ENCODE measurements around the gene SIM1.

Gene SIM1

GRCh38 chr6:100464162-100464851 lies 414 bp downstream of the SIM1 start (continued):
- TF ChIP-seq, protein P1, sequence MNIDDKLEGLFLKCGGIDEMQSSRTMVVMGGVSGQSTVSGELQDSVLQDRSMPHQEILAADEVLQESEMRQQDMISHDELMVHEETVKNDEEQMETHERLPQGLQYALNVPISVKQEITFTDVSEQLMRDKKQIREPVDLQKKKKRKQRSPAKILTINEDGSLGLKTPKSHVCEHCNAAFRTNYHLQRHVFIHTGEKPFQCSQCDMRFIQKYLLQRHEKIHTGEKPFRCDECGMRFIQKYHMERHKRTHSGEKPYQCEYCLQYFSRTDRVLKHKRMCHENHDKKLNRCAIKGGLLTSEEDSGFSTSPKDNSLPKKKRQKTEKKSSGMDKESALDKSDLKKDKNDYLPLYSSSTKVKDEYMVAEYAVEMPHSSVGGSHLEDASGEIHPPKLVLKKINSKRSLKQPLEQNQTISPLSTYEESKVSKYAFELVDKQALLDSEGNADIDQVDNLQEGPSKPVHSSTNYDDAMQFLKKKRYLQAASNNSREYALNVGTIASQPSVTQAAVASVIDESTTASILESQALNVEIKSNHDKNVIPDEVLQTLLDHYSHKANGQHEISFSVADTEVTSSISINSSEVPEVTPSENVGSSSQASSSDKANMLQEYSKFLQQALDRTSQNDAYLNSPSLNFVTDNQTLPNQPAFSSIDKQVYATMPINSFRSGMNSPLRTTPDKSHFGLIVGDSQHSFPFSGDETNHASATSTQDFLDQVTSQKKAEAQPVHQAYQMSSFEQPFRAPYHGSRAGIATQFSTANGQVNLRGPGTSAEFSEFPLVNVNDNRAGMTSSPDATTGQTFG (tag by site-specific recombination; IDR thresholded peaks at IDR 0.05; ENCODE audit: borderline replicate concordance) = no peak
- no peak for TF ChIP-seq ZNF571 (tag by site-specific recombination; IDR thresholded peaks at IDR 0.05)
- no peak for TF ChIP-seq ZNF311 (tag by site-specific recombination; IDR thresholded peaks at IDR 0.05; ENCODE audit: borderline replicate concordance)
- TF ChIP-seq ZNF274 (IDR thresholded peaks at IDR 0.05; ENCODE audit: low read length) = no peak
- no peak for TF ChIP-seq ZNF274 (tag by site-specific recombination; IDR thresholded peaks at IDR 0.05; ENCODE audit: borderline replicate concordance)
- TF ChIP-seq PRDM2 (tag by site-specific recombination; IDR thresholded peaks at IDR 0.05; ENCODE audit: borderline replicate concordance) = no peak
- TF ChIP-seq IKZF3 (tag by site-specific recombination; IDR thresholded peaks at IDR 0.05) = peak; percentile 59
- no peak for TF ChIP-seq ZNF560 (tag by site-specific recombination; IDR thresholded peaks at IDR 0.05; ENCODE audit: borderline replicate concordance)
- TF ChIP-seq ZNF138 (tag by site-specific recombination; IDR thresholded peaks at IDR 0.05; ENCODE audit: borderline replicate concordance) = no peak
- no peak for TF ChIP-seq ZBTB1 (tag by site-specific recombination; IDR thresholded peaks at IDR 0.05)
- TF ChIP-seq ZNF341 (tag by site-specific recombination; IDR thresholded peaks at IDR 0.05; ENCODE audit: low read depth) = no peak
- TF ChIP-seq PRDM10 (tag by site-specific recombination; IDR thresholded peaks at IDR 0.05) = peak; percentile 70; the same call in 1 of the 2 replicates
- TF ChIP-seq ZNF354C (tag by site-specific recombination; IDR thresholded peaks at IDR 0.05; ENCODE audit: borderline replicate concordance, low read depth) = no peak
- TF ChIP-seq, protein P2, sequence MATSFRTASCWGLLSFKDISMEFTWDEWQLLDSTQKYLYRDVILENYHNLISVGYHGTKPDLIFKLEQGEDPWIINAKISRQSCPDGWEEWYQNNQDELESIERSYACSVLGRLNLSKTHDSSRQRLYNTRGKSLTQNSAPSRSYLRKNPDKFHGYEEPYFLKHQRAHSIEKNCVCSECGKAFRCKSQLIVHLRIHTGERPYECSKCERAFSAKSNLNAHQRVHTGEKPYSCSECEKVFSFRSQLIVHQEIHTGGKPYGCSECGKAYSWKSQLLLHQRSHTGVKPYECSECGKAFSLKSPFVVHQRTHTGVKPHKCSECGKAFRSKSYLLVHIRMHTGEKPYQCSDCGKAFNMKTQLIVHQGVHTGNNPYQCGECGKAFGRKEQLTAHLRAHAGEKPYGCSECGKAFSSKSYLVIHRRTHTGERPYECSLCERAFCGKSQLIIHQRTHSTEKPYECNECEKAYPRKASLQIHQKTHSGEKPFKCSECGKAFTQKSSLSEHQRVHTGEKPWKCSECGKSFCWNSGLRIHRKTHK (tag by site-specific recombination; IDR thresholded peaks at IDR 0.05) = no peak
- TF ChIP-seq ZBTB20 (tag by site-specific recombination; IDR thresholded peaks at IDR 0.05) = peak; percentile 13; the same call in 1 of the 2 replicates
- no peak for TF ChIP-seq ZNF24 (tag by site-specific recombination; IDR thresholded peaks at IDR 0.05)
- no peak for TF ChIP-seq MEIS1 (CRISPR knock-in tag; IDR thresholded peaks at IDR 0.05; ENCODE audit: borderline replicate concordance)
- no peak for TF ChIP-seq KLF1 (tag by site-specific recombination; IDR thresholded peaks at IDR 0.05)
- TF ChIP-seq ZFP69B (tag by site-specific recombination; IDR thresholded peaks at IDR 0.05) = peak; percentile 80; the same call in 1 of the 2 replicates
- TF ChIP-seq, protein P3, sequence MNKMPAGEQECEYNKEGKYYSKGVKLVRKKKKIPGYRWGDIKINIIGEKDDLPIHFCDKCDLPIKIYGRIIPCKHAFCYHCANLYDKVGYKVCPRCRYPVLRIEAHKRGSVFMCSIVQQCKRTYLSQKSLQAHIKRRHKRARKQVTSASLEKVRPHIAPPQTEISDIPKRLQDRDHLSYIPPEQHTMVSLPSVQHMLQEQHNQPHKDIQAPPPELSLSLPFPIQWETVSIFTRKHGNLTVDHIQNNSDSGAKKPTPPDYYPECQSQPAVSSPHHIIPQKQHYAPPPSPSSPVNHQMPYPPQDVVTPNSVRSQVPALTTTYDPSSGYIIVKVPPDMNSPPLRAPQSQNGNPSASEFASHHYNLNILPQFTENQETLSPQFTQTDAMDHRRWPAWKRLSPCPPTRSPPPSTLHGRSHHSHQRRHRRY (tag by site-specific recombination; IDR thresholded peaks at IDR 0.05) = no peak
- peak; percentile 17; the same call in 1 of the 2 replicates for TF ChIP-seq ZNF394 (tag by site-specific recombination; IDR thresholded peaks at IDR 0.05; ENCODE audit: borderline replicate concordance)
- 0 out of 2 replicates have a peak, but pooled peaks have one; percentile 43 for TF ChIP-seq ZNF501 (tag by site-specific recombination; IDR thresholded peaks at IDR 0.05)
- TF ChIP-seq ZNF140 (tag by site-specific recombination; IDR thresholded peaks at IDR 0.05) = no peak
- no peak for TF ChIP-seq ZNF626 (tag by site-specific recombination; IDR thresholded peaks at IDR 0.05)
- no peak; the same call in 1 of the 2 replicates for TF ChIP-seq ZNF561 (tag by site-specific recombination; IDR thresholded peaks at IDR 0.05; ENCODE audit: borderline replicate concordance)

Measured in HEK293 (cell line).